GM23338 (cell line): ENCODE data around the gene FIBP.

ENCODE experiments used
- CTCF ChIP-seq, 2 experiments: fragments of 200-600 bp in 1 of 2; sonication (generic) in 1 of 2; conservative IDR thresholded peaks; 2 replicates each; pipeline versions ENCODE4 v1.5.1 to v1.6.1; 2016 to 2017; ENCODE audit warnings: antibody characterized with exemption in 2 of 2, low read depth in 2 of 2, mild to moderate bottlenecking in 2 of 2, moderate library complexity in 1 of 2
- EZH2 ChIP-seq: fragments of 200-600 bp; sonication (generic); IDR thresholded peaks from one replicate; pipeline ENCODE4 v1.8.0; 2017; ENCODE audit warnings: antibody characterized with exemption, mild to moderate bottlenecking, low read depth; ENCODE audit not compliant: unreplicated experiment

GRCh38 chr11:65922565-65922964, 34.3 kb upstream of the FIBP start:
- TF ChIP-seq CTCF (conservative IDR thresholded peaks at IDR 0.05; ENCODE audit: low read depth in 2 of 2) (no peak), EZH2 (no peak)
